ENCODE measurements around the gene DGLUCY.
"Not testable (repeated sequence)": the region's sequence is repeated elsewhere in the genome, so short reads cannot be mapped to it uniquely, and the experiment has no call there.

DGLUCY gene

DNA sequence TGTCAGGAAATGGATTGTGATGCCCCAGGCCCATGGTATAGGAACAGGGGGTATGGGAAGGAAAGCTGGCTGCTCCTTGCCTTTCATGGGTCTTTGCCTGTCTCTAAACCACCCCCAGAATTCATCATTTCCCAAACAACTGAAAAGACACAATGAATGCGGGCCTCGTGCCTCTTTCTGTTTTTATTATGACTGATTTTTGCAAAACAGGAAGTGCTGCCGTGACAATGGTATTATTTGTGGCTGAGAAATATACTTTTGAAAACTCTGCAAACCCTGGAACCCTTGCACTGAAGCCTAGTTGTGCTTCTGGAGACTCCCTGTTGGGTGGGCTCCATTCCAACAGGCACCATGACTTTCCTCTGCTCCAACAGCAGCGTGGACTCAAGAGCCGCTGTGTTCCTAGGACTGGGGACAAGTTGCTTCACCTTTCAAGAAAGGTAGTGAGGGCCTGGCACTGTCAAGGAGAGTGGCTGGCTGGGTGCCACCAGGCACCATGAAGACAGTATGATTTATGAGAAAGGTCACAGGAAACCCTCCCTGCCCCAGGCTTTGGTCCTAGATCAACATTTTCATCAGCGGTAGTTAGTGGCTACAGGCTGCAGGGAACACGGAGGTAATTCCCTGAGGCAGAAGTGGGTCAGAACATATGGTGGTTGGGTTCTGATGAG, 4.8 kb upstream of the DGLUCY start:
- in situ Hi-C loops (cut with MboI; ENCODE audit: low sequenced_read_pairs): no loop called here

DNA sequence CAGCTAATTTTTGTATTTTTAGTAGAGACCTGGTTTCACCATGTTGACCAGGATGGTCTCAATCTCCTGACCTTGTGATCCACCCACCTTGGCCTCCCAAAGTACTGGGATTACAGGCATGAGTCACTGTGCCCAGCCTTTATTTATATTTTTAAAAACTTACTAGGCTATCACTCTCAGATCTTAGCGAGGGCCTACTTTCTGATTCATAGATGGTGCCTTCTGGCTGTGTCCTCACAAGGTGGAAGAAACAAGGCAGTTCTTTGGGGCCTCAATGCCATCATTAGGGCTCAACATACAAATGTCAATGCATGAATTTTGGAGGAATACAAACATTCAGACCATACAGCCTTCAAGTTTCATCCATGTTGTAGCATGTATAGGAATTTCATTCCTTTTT, 2.4 kb upstream of the DGLUCY start:
- in situ Hi-C loops (cut with MboI; ENCODE audit: low sequenced_read_pairs): no loop called here

DNA sequence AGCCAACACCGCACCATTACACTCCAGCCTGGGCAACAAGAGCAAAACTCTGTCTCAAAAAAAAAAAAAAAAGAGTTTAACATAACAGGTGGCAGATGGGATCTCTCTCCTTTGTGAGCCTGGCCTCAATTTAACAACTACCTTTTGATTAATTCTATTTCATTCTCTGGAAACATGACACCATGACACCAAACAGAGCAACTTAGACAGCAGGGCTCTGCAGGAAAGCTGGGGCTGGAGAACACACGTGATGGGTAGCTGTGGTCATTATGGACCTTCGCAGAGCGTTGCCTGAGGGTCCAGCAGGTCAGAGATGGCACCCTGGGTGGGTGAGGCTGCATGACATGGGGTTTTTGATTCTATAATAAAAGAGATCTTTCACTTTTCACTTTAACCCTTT, 1.7 kb upstream of the DGLUCY start:
- in situ Hi-C loops (cut with MboI; ENCODE audit: low sequenced_read_pairs): no loop called here

GRCh38 chr14:91114079-91115065, 499 bp downstream of the DGLUCY start:
- in situ Hi-C loops (cut with MboI; ENCODE audit: low sequenced_read_pairs): no loop called here

- in situ Hi-C loops (cut with MboI; ENCODE audit: low sequenced_read_pairs): no loop called here
Measured at GRCh38 chr14:91115986-91116770, 2.3 kb downstream of the DGLUCY start.

DNA sequence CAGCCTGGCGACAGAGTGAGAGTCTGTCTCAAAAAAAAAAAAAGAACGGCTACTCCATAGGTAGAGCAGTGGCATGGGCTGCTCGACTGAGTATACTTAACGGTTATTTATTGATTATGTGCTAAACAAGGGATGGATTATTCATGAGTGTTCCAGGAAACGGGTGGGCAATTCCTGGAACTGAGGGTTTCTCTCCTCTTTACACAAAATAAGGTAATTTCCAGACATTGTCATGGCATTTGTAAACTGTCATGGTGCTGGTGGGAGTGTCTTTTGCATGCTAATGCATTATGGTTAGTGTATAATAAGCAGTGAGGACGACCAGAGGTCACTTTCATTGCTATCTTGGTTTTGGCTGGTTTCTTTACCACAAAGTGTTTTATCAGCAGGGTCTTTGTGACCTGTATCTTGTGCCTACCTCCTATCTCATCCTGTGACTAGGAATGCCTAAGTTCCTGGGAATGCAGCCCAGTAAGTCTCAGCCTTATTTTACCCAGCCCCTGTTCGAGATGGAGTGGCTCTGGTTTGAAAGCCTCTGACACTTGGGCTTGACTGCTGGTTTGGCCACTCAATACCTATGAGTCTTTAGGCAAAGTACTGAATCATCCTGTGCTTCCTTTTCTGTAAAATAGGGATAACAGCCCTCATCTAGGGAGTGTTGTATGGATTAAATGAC, 3.2 kb downstream of the DGLUCY start:
- in situ Hi-C loops (cut with MboI; ENCODE audit: low sequenced_read_pairs): no loop called here

- in situ Hi-C loops (cut with MboI; ENCODE audit: low sequenced_read_pairs): no loop called here
Measured at GRCh38 chr14:91117960-91118359, 4.1 kb downstream of the DGLUCY start.

DNA sequence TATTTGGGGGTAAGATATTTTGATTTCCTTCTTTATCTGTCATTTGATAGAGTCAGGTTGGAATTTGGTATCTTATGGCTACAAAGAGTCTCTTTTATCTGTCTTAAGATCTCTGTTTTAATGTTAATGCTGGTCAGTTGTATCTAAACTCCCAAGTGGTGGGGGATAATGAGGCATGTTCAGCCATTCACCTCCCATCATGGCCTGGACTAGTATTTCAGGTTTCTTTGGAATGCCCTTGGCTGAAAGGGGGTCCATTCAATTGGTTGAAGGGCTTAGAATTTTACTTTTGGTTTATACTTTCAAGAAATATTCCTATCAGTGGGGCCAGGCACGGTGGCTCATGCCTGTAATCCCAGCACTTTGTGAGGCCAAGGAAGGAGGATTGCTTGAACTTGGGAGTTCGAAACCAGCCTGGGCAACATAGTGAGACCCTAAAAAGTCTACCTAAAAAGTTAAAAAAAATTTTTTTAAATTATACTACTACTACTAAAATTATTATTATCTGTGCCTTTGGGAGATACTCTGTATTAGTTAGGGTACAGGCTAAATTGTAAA, 4.7 kb downstream of the DGLUCY start:
- in situ Hi-C loops (cut with MboI; ENCODE audit: low sequenced_read_pairs): no loop called here

GRCh38 chr14:91119556-91120311, 5.9 kb downstream of the DGLUCY start:
- in situ Hi-C loops (cut with MboI; ENCODE audit: low sequenced_read_pairs): no loop called here

DNA sequence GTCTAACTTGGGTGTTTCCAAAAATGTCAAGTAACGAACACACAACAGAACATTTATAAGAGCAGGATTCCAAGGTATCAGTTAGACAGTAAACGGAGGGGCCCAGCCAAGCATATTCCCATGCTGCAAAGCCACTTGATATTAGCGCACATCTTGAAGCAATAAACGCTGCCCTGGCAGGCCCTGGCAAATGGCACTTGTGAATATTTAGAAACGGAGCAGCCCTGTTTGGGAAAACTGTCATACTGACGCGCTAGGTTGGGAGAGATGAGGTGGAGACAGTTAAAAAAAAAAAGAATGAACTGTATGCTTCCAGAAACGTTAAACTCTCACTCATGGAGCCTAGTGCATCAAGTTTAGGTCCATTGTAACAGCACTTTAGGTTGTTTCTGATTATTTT, 9.3 kb downstream of the DGLUCY start:
- in situ Hi-C loops (cut with MboI; ENCODE audit: low sequenced_read_pairs): no loop called here

DNA sequence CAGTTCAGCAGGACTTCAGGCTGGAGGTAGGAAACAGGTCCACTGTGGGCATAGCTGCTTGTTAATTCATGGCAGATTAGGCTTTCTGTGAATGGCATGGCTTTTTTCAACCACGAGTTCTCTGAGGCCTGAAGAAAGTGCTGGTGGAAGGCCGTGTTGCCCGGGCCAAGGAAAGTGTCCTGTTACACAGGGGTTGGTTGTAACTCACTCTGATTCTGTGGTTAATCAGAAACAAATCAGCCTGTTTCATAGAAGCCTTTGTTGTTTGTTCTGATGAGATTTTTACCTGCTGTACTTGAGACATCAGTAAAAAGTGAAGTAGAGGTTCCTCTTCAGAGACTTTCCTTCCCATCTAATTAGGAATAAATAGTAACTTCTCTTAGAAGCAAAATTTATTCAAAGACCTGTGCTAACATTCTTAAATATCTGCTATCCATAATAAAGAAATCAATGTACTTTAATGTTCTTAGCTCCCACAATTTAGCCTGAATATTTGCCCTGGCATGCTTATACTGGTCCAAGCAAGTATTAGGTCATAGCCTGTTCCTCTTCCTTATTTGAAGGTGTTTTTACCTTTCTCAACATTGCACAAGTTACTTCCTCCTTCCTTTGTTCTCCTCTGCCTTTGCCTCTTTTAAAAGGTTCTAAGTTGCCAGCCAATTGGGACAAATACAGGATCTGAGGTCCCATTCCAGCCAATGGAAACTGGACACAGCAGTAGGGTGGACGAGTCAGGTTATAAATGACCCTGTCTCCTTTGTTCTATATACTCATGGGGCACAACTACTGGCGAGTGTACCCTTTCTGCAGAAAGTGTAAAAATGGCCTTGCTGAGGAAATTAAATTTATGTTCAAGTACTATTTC, 10.8 kb downstream of the DGLUCY start:
- in situ Hi-C loops (cut with MboI; ENCODE audit: low sequenced_read_pairs): not testable (repeated sequence)

DNA sequence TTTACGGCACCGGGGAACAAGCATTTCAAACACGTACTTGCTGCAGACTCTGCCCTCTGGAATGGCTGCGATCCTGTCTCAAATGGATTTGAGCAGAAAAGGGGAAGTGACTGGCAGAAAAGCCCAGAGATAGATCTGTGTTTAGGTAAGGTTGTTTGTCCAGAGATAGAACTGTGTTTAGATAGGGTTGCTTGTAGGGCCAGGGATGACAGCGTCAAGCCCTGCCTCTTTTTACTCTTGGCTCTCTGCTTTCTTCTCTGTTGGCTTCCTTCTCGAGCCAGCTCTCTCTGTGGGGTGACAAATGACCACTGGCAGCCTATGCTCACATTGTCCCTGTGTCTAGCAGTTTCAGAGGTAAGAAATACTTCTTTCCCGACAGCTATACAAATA, 11.4 kb downstream of the DGLUCY start:
- in situ Hi-C loops (cut with MboI; ENCODE audit: low sequenced_read_pairs): no loop called here

- in situ Hi-C loops (cut with MboI; ENCODE audit: low sequenced_read_pairs): no loop called here
Measured at GRCh38 chr14:91125801-91126200, 11.9 kb downstream of the DGLUCY start.

GRCh38 chr14:91126761-91127160, 12.9 kb downstream of the DGLUCY start:
- in situ Hi-C loops (cut with MboI; ENCODE audit: low sequenced_read_pairs): no loop called here

- in situ Hi-C loops (cut with MboI; ENCODE audit: low sequenced_read_pairs): no loop called here
Measured at GRCh38 chr14:91127401-91127801, 13.5 kb downstream of the DGLUCY start.

- in situ Hi-C loops (cut with MboI; ENCODE audit: low sequenced_read_pairs): no loop called here
Measured at GRCh38 chr14:91127924-91128323, 14.1 kb downstream of the DGLUCY start.

GRCh38 chr14:91128699-91129098, 14.8 kb downstream of the DGLUCY start:
- in situ Hi-C loops (cut with MboI; ENCODE audit: low sequenced_read_pairs): no loop called here

DNA sequence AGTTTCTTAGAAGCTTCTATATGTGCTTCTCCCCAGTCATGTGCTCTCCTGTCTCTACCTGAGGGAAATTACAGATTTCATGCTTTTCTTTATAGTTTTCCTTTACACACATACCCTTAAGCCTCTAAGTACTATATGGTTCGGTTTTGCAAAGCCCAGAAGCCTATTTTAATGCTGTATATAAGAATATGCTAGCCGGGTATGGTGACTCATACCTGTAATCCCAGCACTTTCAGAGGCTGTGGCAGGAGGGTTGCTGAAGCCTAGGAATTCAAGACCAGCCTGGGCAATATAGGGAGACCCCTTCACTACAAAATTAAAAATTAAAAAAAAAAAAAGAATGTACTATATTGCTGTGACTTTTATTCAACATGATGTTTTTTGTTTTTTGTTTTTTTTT, 15.4 kb downstream of the DGLUCY start:
- in situ Hi-C loops (cut with MboI; ENCODE audit: low sequenced_read_pairs): no loop called here

DNA sequence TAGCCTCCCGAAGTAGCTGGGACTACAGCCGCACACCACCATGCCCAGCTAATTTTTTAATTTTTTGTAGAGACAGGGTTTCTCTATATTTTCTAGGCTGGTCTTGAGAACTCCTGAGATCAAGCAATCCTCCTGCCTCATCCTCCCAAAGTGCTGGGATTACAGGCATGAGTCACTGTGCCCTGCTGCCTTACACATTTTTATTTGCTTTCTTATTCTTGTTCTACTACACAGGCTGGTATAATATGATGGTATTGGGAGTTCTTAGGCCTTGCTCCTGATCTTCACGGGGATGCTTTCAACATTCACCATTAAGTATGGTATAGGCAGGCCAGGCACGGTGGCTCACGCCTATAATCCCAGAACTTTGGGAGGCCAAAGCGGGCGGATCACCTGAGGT, 21.2 kb downstream of the DGLUCY start:
- in situ Hi-C loops (cut with MboI; ENCODE audit: low sequenced_read_pairs): no loop called here
